K562 (cell line): ENCODE measurements around the gene DOP1A. TPM values are rescaled to one million over a fixed set of nuclear protein-coding genes. Genes with fewer than 3 reads are reported as not detected.

ENCODE experiments used
- ATAC-seq: fragments of 200-7000 bp; cut with Tn5 transposase; 3 replicates; pipeline ENCODE4 v1.9.1; 2020; ENCODE audit warnings: moderate library complexity
- BruUV-seq: library from RNA; stranded (reverse); fragments of 400-500 nt; replicated peaks from 2 replicates; lab custom pipeline; 2021; lab: Mats Ljungman, UMichigan
- CTCF ChIA-PET: fragments of 300-600 bp; formaldehyde crosslinking; extraction: SDS; loops from one replicate; lab custom pipeline; 2021; ENCODE audit warnings: low intra/inter-chr PET ratio; lab: Yijun Ruan, JAX
- POLR2A ChIA-PET: fragments of 300-600, 350-650 bp; sonication (Branson Sonifier 250); formaldehyde crosslinking; extraction: SDS; loops from one replicate; lab custom pipeline; 2021; ENCODE audit warnings: antibody characterized with exemption, inconsistent platforms; lab: Yijun Ruan, JAX
- DNase-seq, 4 experiments: peaks; one replicate each; pipeline versions ENCODE4 v3.0.0 to v3.0.0-alpha.2; 2011 to 2018; ENCODE audit warnings: low spot score in 3 of 4, mixed read lengths in 3 of 4; ENCODE audit errors: extremely low read depth in 1 of 4
- FAIRE-seq: peaks from 2 replicates; lab custom pipeline; 2011; peaks lifted over from hg19 to GRCh38; lab: Jason Lieb, UNC
- H2AFZ ChIP-seq: 2 replicates; pipeline ENCODE4 v1.6.0; 2011; ENCODE audit warnings: low read depth, low read length, control low read depth, inconsistent platforms
- H3K27ac ChIP-seq: fragments of 200-600 bp; 3 replicates; pipeline ENCODE4 v1.8.0; 2011; ENCODE audit warnings: low read depth, mild to moderate bottlenecking, control low read depth, inconsistent platforms, low read length, moderate library complexity, mixed read lengths; ENCODE audit errors: extremely low read depth
- H3K27me3 ChIP-seq, 2 experiments: fragments of 300-600 bp in 1 of 2; 2 replicates in 1 of 2; 3 replicates in 1 of 2; pipeline versions ENCODE4 v1.6.0 to v1.8.0; 2011; ENCODE audit warnings: inconsistent platforms in 2 of 2, low read length in 2 of 2, mild to moderate bottlenecking in 1 of 2, mixed read lengths in 1 of 2, moderate library complexity in 1 of 2; ENCODE audit not compliant: control insufficient read depth in 2 of 2, insufficient read depth in 2 of 2
- H3K36me3 ChIP-seq: fragments of 300-600 bp; 3 replicates; pipeline ENCODE4 v1.8.0; 2011; ENCODE audit warnings: mild to moderate bottlenecking, low read length, inconsistent platforms; ENCODE audit not compliant: control insufficient read depth, insufficient read depth
- H3K4me1 ChIP-seq, 2 experiments: fragments of 200-600 bp in 1 of 2; replicated peaks in 1 of 2; 2 replicates in 1 of 2; 3 replicates in 1 of 2; pipeline versions ENCODE4 v1.5.1 to v1.8.0; 2011; ENCODE audit warnings: inconsistent platforms in 2 of 2, low read length in 2 of 2, mild to moderate bottlenecking in 1 of 2, mixed read lengths in 1 of 2, moderate library complexity in 1 of 2; ENCODE audit not compliant: control insufficient read depth in 2 of 2, insufficient read depth in 2 of 2
- H3K4me2 ChIP-seq: 2 replicates; pipeline ENCODE4 v1.6.1; 2011; ENCODE audit warnings: low read length, control low read depth, inconsistent platforms, mixed read lengths; ENCODE audit not compliant: insufficient read depth
- H3K4me3 ChIP-seq: fragments of 200-600 bp; sonication (generic), shearing (Covaris generic); 2 replicates; pipeline ENCODE4 v1.5.1; 2016; ENCODE audit warnings: control low read depth, inconsistent platforms
- H3K79me2 ChIP-seq: fragments of 200-600 bp; 3 replicates; pipeline ENCODE4 v1.8.0; 2011; ENCODE audit warnings: low read length, inconsistent platforms; ENCODE audit not compliant: control insufficient read depth, insufficient read depth
- H3K9ac ChIP-seq, 2 experiments: 2 replicates each; pipeline versions ENCODE4 v1.6.0 to v1.6.1; 2011; ENCODE audit warnings: low read depth in 2 of 2, low read length in 2 of 2, control low read depth in 1 of 2, inconsistent platforms in 1 of 2, mild to moderate bottlenecking in 1 of 2, mixed read lengths in 1 of 2; ENCODE audit not compliant: insufficient read depth in 1 of 2
- H3K9me1 ChIP-seq: one replicate; pipeline ENCODE4 v1.6.0; 2011; ENCODE audit warnings: inconsistent platforms, mild to moderate bottlenecking, low read length, moderate library complexity; ENCODE audit not compliant: control insufficient read depth, insufficient read depth
- H3K9me3 ChIP-seq: replicated peaks from 2 replicates; pipeline ENCODE4 v1.5.1; 2011; ENCODE audit warnings: low read depth, low read length, inconsistent platforms; ENCODE audit not compliant: control insufficient read depth, insufficient read depth
- H4K20me1 ChIP-seq: replicated peaks from 2 replicates; pipeline ENCODE4 v1.6.1; 2011; ENCODE audit warnings: low read length, inconsistent platforms, mixed read lengths; ENCODE audit not compliant: control insufficient read depth, insufficient read depth
- RBM14 ChIP-seq: fragments of 200-400 bp; formaldehyde crosslinking; IDR thresholded peaks from 2 replicates; pipeline ENCODE4 v1.6.1; 2018; ENCODE audit warnings: low read depth, mild to moderate bottlenecking, low read length, moderate library complexity, borderline replicate concordance; ENCODE audit not compliant: insufficient read depth
- RFX1 ChIP-seq: fragments of 450-650 bp; IDR thresholded peaks from 2 replicates; pipeline ENCODE4 v1.6.1; 2016; ENCODE audit warnings: mild to moderate bottlenecking, moderate library complexity
- SIX5 ChIP-seq, 2 experiments: IDR thresholded peaks; 2 replicates each; pipeline ENCODE4 v1.6.1; 2011; ENCODE audit warnings: low read length in 2 of 2, borderline replicate concordance in 1 of 2, low read depth in 1 of 2, mild to moderate bottlenecking in 1 of 2, moderate library complexity in 1 of 2; ENCODE audit not compliant: insufficient read depth in 1 of 2
- TCF7L2 ChIP-seq: fragments of 150-350 bp; IDR thresholded peaks from 2 replicates; pipeline ENCODE4 v1.6.1; 2016; ENCODE audit warnings: low read depth, mild to moderate bottlenecking, low read length, moderate library complexity
- TFE3 ChIP-seq: fragments of 450-650 bp; formaldehyde crosslinking; IDR thresholded peaks from 2 replicates; pipeline ENCODE4 v1.4.0; 2020; ENCODE audit warnings: mild to moderate bottlenecking, mixed read lengths
- ZBTB49 ChIP-seq: sonication (generic); formaldehyde crosslinking; IDR thresholded peaks from 2 replicates; pipeline ENCODE4 v1.8.0; 2022; ENCODE audit warnings: missing genetic modification reagents, mild to moderate bottlenecking, borderline replicate concordance
- ZNF655 ChIP-seq: fragments of 250-450 bp; sonication (Bioruptor Pico); IDR thresholded peaks from 2 replicates; pipeline ENCODE4 v1.5.0; 2021
- WGBS: fragments of 100-300 bp; shearing (Covaris generic); methylation state at CpG from one replicate; pipeline ENCODE4 v1.1.6; 2016; ENCODE audit warnings: low coverage, mixed read lengths; ENCODE audit not compliant: insufficient coverage; ENCODE audit errors: missing lambda C conversion rate; 5-methylcytosine and 5-hydroxymethylcytosine counted together
- in situ Hi-C: fragments of 300-500 bp; cut with MboI; formaldehyde crosslinking; loops from 4 replicates; pipeline ENCODE4 v1.15.0; 2018; ENCODE audit warnings: inconsistent platforms, mixed read lengths
- intact Hi-C: fragments of 100-400 bp; cut with micrococcal nuclease; formaldehyde crosslinking; loops from 2 replicates; pipeline ENCODE4 v1.14.2; 2022
- polyA plus RNA-seq, 8 experiments: library from polyadenylated mRNA; depleted of rRNA in 4 of 8; stranded (reverse) in 5 of 8; unstranded in 3 of 8; fragments of >200 nt; fragmentation: Nextera tagmentation in 2 of 8; fragmentation: Illumina TruSeq in 1 of 8; extraction: Ambion mirVana in 2 of 8; extraction: Trizol in 1 of 8; gene quantifications; 2 replicates each; pipeline versions ENCODE4 v1.2.1 to v1.2.3, GENCODE V29; 2011 to 2014; ENCODE audit warnings: inconsistent platforms in 1 of 8, missing spikeins in 1 of 8
- total RNA-seq, 7 experiments: library from RNA; depleted of rRNA in 6 of 7; stranded (reverse); fragments of >200 nt in 6 of 7; fragmentation: Illumina TruSeq in 2 of 7; extraction: Trizol in 2 of 7; gene quantifications; 2 replicates each; pipeline versions ENCODE4 v1.2.1 to v1.2.3, GENCODE V29; 2011 to 2021; ENCODE audit warnings: low replicate concordance in 1 of 7

Gene DOP1A
- total and polyA plus RNA-seq, 9 of the 15 experiments (the other 6 are each of a cell fraction or from before 2014, with no cell fraction given), result 0.75 to 10.5 (median 4.4) TPM

- BruUV-seq, result no TSS peak
Observed at GRCh38 chr6:83097675-83098074, 30.2 kb downstream of the DOP1A start.

GRCh38 chr6:83098589-83098988 is 31.1 kb downstream of the DOP1A start:
- Histone ChIP-seq H3K79me2 (no peaks in the 10 kb centered on the region), H2AFZ (no peak overlapping the region), H3K4me2 (no peak overlapping the region), H3K4me1 (no peaks in the 10 kb centered on the region), H4K20me1 (no peaks in the 10 kb centered on the region), H3K9me1 (no peaks in the 10 kb centered on the region), H3K27me3 (no peaks in the 10 kb centered on the region), H3K4me3 (no peak overlapping the region), H3K9ac (no peak overlapping the region), H3K27ac (no peak overlapping the region), H3K9me3 (no peaks in the 10 kb centered on the region), H3K36me3 (no peaks in the 10 kb centered on the region)
- ATAC-seq (no peak; the same call in 2 of the 3 replicates), FAIRE-seq (no peak), DNase-seq (no peak)
- ChIA-PET CTCF (no interaction called here), POLR2A (interaction anchor here (1.0 to 1.4 kb wide), 2 partner anchors 13 to 119 kb away, joined by 3 to 4 read pairs; no protein-coding TSS in a partner anchor)
- WGBS, result 59% methylated on average over 3 of the region's 3 CpGs
- intact Hi-C loops, result no loop called here
- BruUV-seq, result no TSS peak
- in situ Hi-C loops, result no loop called here
- TF ChIP-seq TFE3 (CRISPR knock-in tag) (no peak), RFX1 (no peak), ZBTB49 (CRISPR knock-in tag) (no peak), SIX5 (IDR thresholded peaks at IDR 0.05; ENCODE audit: borderline replicate concordance in 1 of 2, insufficient read depth in 1 of 2, low read depth in 1 of 2, low read length in 2 of 2) (no peak), TCF7L2 (no peak)

More at GRCh38 chr6:83097675-83098074, 30.2 kb downstream of the DOP1A start:
- FAIRE-seq (no peak), DNase-seq (no peak), ATAC-seq (no peak)
- Histone ChIP-seq H3K79me2 (no peaks in the 10 kb centered on the region), H3K36me3 (no peaks in the 10 kb centered on the region), H3K4me3 (no peak overlapping the region), H3K9ac (no peak overlapping the region), H3K27ac (no peak overlapping the region), H3K4me1 (no peaks in the 10 kb centered on the region), H3K9me1 (no peaks in the 10 kb centered on the region), H3K4me2 (no peak overlapping the region), H4K20me1 (no peaks in the 10 kb centered on the region), H2AFZ (no peak overlapping the region), H3K9me3 (no peaks in the 10 kb centered on the region), H3K27me3 (no peaks in the 10 kb centered on the region)
- intact Hi-C loops, result no loop called here
- no peak for TF ChIP-seq ZNF655 (CRISPR knock-in tag)
- TF ChIP-seq RBM14, result no peak
- ChIA-PET CTCF (no interaction called here), POLR2A (interaction anchor here (0.5 to 1.5 kb wide), 3 partner anchors 11 to 405 kb away, joined by 3 to 4 read pairs (median 4); no protein-coding TSS in a partner anchor)
- in situ Hi-C loops, result no loop called here
- WGBS, result 94% methylated on average over 1 of the region's 1 CpG
